ENCODE results near the gene FCSK.

FCSK gene

GRCh38 chr16:70438969-70439862, 15.2 kb upstream of the FCSK start, which contains the start of gene ST3GAL2 (continued):
- peak; percentile 99 for TF ChIP-seq KLF8 (tag by site-specific recombination; IDR thresholded peaks at IDR 0.05)
- TF ChIP-seq ZNF645 (tag by site-specific recombination; IDR thresholded peaks at IDR 0.05) = no peak
- peak; percentile 88 for TF ChIP-seq KLF1 (tag by site-specific recombination; IDR thresholded peaks at IDR 0.05)
- TF ChIP-seq ZNF155 (tag by site-specific recombination; IDR thresholded peaks at IDR 0.05) = no peak
- no peak for TF ChIP-seq PRDM2 (tag by site-specific recombination; IDR thresholded peaks at IDR 0.05; ENCODE audit: borderline replicate concordance)
- no peak for TF ChIP-seq HOXD13 (CRISPR knock-in tag; IDR thresholded peaks at IDR 0.05; ENCODE audit: borderline replicate concordance)
- peak; percentile 74 for TF ChIP-seq ZNF843 (tag by site-specific recombination; IDR thresholded peaks at IDR 0.05)
- no peak for TF ChIP-seq ZNF280D (tag by site-specific recombination; IDR thresholded peaks at IDR 0.05)
- no peak for TF ChIP-seq ZNF169 (tag by site-specific recombination; IDR thresholded peaks at IDR 0.05)
- TF ChIP-seq KLF16 (tag by site-specific recombination; IDR thresholded peaks at IDR 0.05) = peak; percentile 92
- peak; percentile 75 for TF ChIP-seq ZFHX2 (tag by site-specific recombination; conservative IDR thresholded peaks at IDR 0.05)
- 0 out of 2 replicates have a peak, but pooled peaks have one; percentile 18 for TF ChIP-seq RBAK (tag by site-specific recombination; IDR thresholded peaks at IDR 0.05)
- no peak for TF ChIP-seq ZFP41 (tag by site-specific recombination; IDR thresholded peaks at IDR 0.05; ENCODE audit: borderline replicate concordance)
- TF ChIP-seq ZFP37 (tag by site-specific recombination; IDR thresholded peaks at IDR 0.05) = no peak
- no peak for TF ChIP-seq ZNF248 (tag by site-specific recombination; IDR thresholded peaks at IDR 0.05)
- TF ChIP-seq ZNF629 (tag by site-specific recombination; IDR thresholded peaks at IDR 0.05) = peak; percentile 53; the same call in 1 of the 2 replicates
- no peak for TF ChIP-seq ZSCAN16 (tag by site-specific recombination; IDR thresholded peaks at IDR 0.05)
- no peak for TF ChIP-seq ZNF19 (tag by site-specific recombination; IDR thresholded peaks at IDR 0.05; ENCODE audit: low read depth)
- TF ChIP-seq ZNF701 (tag by site-specific recombination; IDR thresholded peaks at IDR 0.05) = no peak
- TF ChIP-seq PRDM10 (tag by site-specific recombination; IDR thresholded peaks at IDR 0.05) = peak; percentile 72
- TF ChIP-seq TCF7L2 (IDR thresholded peaks at IDR 0.05; ENCODE audit: borderline replicate concordance, low read depth, low read length) = no peak
- TF ChIP-seq ZNF266 (tag by site-specific recombination; IDR thresholded peaks at IDR 0.05; ENCODE audit: low read depth) = no peak
- TF ChIP-seq ZSCAN23 (tag by site-specific recombination; IDR thresholded peaks at IDR 0.05) = no peak
- TF ChIP-seq SP7 (tag by site-specific recombination; IDR thresholded peaks at IDR 0.05) = peak; percentile 55; the same call in 1 of the 2 replicates
- peak; percentile 53; the same call in 1 of the 2 replicates for TF ChIP-seq ZFP69B (tag by site-specific recombination; IDR thresholded peaks at IDR 0.05)

Data from HEK293 (cell line).